GM12892 (cell line): ENCODE measurements around the gene RMND5B.

Experiments used
- POLR2A ChIP-seq: IDR thresholded peaks from 2 replicates; pipeline ENCODE4 v1.6.1; 2011; ENCODE audit warnings: low read depth, low read length, control low read depth
- TAF1 ChIP-seq: IDR thresholded peaks from 2 replicates; pipeline ENCODE4 v1.6.1; 2011; ENCODE audit warnings: low read depth, mild to moderate bottlenecking, control low read depth, low read length, borderline replicate concordance

GRCh38 chr5:178192787-178193186 is 62.0 kb downstream of the RMND5B start:
- TF ChIP-seq TAF1 = no peak
- no peak for TF ChIP-seq POLR2A
